Left lung (tissue), 10 donors: ENCODE data around the gene PHLDB2. TPM values are rescaled to one million over a fixed set of nuclear protein-coding genes. Genes with fewer than 3 reads are reported as not detected.

Experiments
- ATAC-seq: fragments of 200-7000 bp; cut with Tn5 transposase; one replicate; pipeline ENCODE4 v1.9.1; 2020; ENCODE audit warnings: moderate library complexity
- DNase-seq, 4 donors: peaks; one replicate each; pipeline ENCODE4 v3.0.0-alpha.2; 2013 to 2020
- H3K27ac ChIP-seq, 2 donors: fragments of 200-600 bp; sonication (generic) in 1 of 2; one replicate each; pipeline versions ENCODE4 v1.5.0 to v1.8.0; 2020 to 2021
- H3K27me3 ChIP-seq, 2 donors: fragments of 200-600 bp; sonication (generic) in 1 of 2; one replicate each; pipeline versions ENCODE4 v1.5.0 to v1.8.0; 2020 to 2021
- H3K36me3 ChIP-seq, 2 donors: fragments of 200-600 bp; sonication (generic) in 1 of 2; one replicate each; pipeline versions ENCODE4 v1.5.0 to v1.8.0; 2020 to 2021
- H3K4me1 ChIP-seq, 2 donors: fragments of 200-600 bp; one replicate each; pipeline ENCODE4 v1.8.0; 2021
- H3K4me3 ChIP-seq, 2 donors: fragments of 200-600 bp; sonication (generic) in 1 of 2; one replicate each; pipeline versions ENCODE4 v1.5.0 to v1.8.0; 2020 to 2021; ENCODE audit warnings: mild to moderate bottlenecking in 1 of 2
- H3K9me3 ChIP-seq, 2 donors: fragments of 200-600 bp; sonication (generic) in 1 of 2; one replicate each; pipeline versions ENCODE4 v1.5.0 to v1.8.0; 2020 to 2021
- CTCF ChIP-seq, 2 donors: fragments of 200-600 bp; sonication (generic) in 1 of 2; IDR thresholded peaks; one replicate each; pipeline versions ENCODE4 v1.5.0 to v1.8.0; 2021; ENCODE audit warnings: antibody characterized with exemption in 2 of 2
- intact Hi-C, 2 donors: fragments of 100-400 bp; cut with DNase I; formaldehyde crosslinking; loops; one replicate each; pipeline versions ENCODE4 v1.11.2 to v1.14.2; 2022
- polyA plus RNA-seq, 6 donors: library from polyadenylated mRNA; unstranded; fragments of 120-200 nt; gene quantifications; one replicate each; pipeline ENCODE4 v1.2.1, GENCODE V29; 2013; ENCODE audit not compliant: insufficient read length in 6 of 6
- total RNA-seq, 2 donors: library from RNA; stranded (reverse); fragmentation: NEBNext Ultra II Directional; extraction: Animal tissue kit (Norgen Biotek cat#: 25700); gene quantifications; one replicate each; pipeline ENCODE4 v1.2.1, GENCODE V29; 2021
- donor health status: DM: no; HTN: yes; CAD: no.
- donor health status: DM: no; HTN: no; CAD: no.

PHLDB2 gene
- total and polyA plus RNA-seq, 8 donors = 38.0 to 71.0 (median 51.7) TPM

GRCh38 chr3:111846717-111847116, 12.3 kb upstream of the PHLDB2 start:
- intact Hi-C loops = no loop called here
- Histone ChIP-seq H3K36me3 (no peaks in the 10 kb centered on the region), H3K9me3 (no peaks in the 10 kb centered on the region), H3K27me3 (no peaks in the 10 kb centered on the region), H3K27ac (no peak overlapping the region), H3K4me3 (no peak overlapping the region), H3K4me1 (no peaks in the 10 kb centered on the region)
- DNase-seq (no peak), ATAC-seq (peak; percentile 31)
- TF ChIP-seq CTCF (IDR thresholded peaks at IDR 0.05) = no peak

- Histone ChIP-seq H3K27me3 (no peaks in the 10 kb centered on the region), H3K36me3 (no peaks in the 10 kb centered on the region), H3K4me3 (no peak overlapping the region), H3K4me1 (no peaks in the 10 kb centered on the region), H3K9me3 (no peaks in the 10 kb centered on the region), H3K27ac (no peak overlapping the region)
- ATAC-seq (no peak), DNase-seq (no peak)
- no peak for TF ChIP-seq CTCF (IDR thresholded peaks at IDR 0.05)
- intact Hi-C loops = no loop called here
Measured at GRCh38 chr3:111848283-111848682, 10.8 kb upstream of the PHLDB2 start.

GRCh38 chr3:111848778-111849177, 10.3 kb upstream of the PHLDB2 start:
- H3K9me3 ChIP-seq = no peaks in the 10 kb centered on the region
- TF ChIP-seq CTCF (IDR thresholded peaks at IDR 0.05) = no peak
- intact Hi-C loops = no loop called here
- H3K4me3 ChIP-seq = no peak overlapping the region
- no peak overlapping the region for H3K27ac ChIP-seq
- DNase-seq (no peak), ATAC-seq (no peak)
- no peaks in the 10 kb centered on the region for H3K27me3 ChIP-seq
- no peaks in the 10 kb centered on the region for H3K36me3 ChIP-seq
- H3K4me1 ChIP-seq = no peaks in the 10 kb centered on the region

- no peak for ATAC-seq
- Histone ChIP-seq H3K27me3 (no peaks in the 10 kb centered on the region), H3K36me3 (no peaks in the 10 kb centered on the region), H3K27ac (no peak overlapping the region), H3K9me3 (no peaks in the 10 kb centered on the region), H3K4me3 (no peak overlapping the region), H3K4me1 (no peaks in the 10 kb centered on the region)
- no peak for TF ChIP-seq CTCF (IDR thresholded peaks at IDR 0.05)
- DNase-seq = no peak
- intact Hi-C loops = no loop called here
Measured at GRCh38 chr3:111850537-111850936, 8.5 kb upstream of the PHLDB2 start.

- Histone ChIP-seq H3K27ac (peak overlapping the region; percentile 16 to 57), H3K36me3 (no peaks in the 10 kb centered on the region), H3K9me3 (no peaks in the 10 kb centered on the region), H3K4me3 (no peak overlapping the region), H3K4me1 (no peaks in the 10 kb centered on the region), H3K27me3 (no peaks in the 10 kb centered on the region)
- ATAC-seq (peak; percentile 64), DNase-seq (peak in 1 of 4 donors; percentile 16)
- TF ChIP-seq CTCF (IDR thresholded peaks at IDR 0.05) = no peak
- intact Hi-C loops = no loop called here
Measured at GRCh38 chr3:111851511-111851954, 7.5 kb upstream of the PHLDB2 start.
